Nephron progenitor cell (in vitro differentiated cells): ENCODE data around the gene HAO1.

Experiments used
- DNase-seq: peaks from one replicate; pipeline ENCODE4 v3.0.0; 2021
- H3K27ac Mint-ChIP-seq: 2 replicates; pipeline ENCODE4 v1.8.0; 2021; ENCODE audit warnings: mild to moderate bottlenecking, moderate library complexity, mixed read lengths
- H3K27me3 Mint-ChIP-seq: 2 replicates; pipeline ENCODE4 v1.8.0; 2021; ENCODE audit warnings: mild to moderate bottlenecking, low read depth, mixed read lengths; ENCODE audit not compliant: poor library complexity
- H3K36me3 Mint-ChIP-seq: 2 replicates; pipeline ENCODE4 v1.8.0; 2021; ENCODE audit warnings: low read depth, mixed read lengths
- H3K4me1 Mint-ChIP-seq: 2 replicates; pipeline ENCODE4 v1.8.0; 2021; ENCODE audit warnings: mixed read lengths
- H3K4me3 Mint-ChIP-seq: 2 replicates; pipeline ENCODE4 v1.8.0; 2021; ENCODE audit warnings: mild to moderate bottlenecking, moderate library complexity, mixed read lengths
- H3K9me3 Mint-ChIP-seq: 2 replicates; pipeline ENCODE4 v1.8.0; 2021; ENCODE audit warnings: mild to moderate bottlenecking, moderate library complexity, mixed read lengths
- CTCF ChIP-seq: fragments of 200-600 bp; sonication (generic); IDR thresholded peaks from 2 replicates; pipeline ENCODE4 v1.5.0; 2021; ENCODE audit warnings: antibody characterized with exemption

HAO1 gene

GRCh38 chr20:7977709-7978108 is 37.5 kb upstream of the HAO1 start:
- H3K9me3 Mint-ChIP-seq = no peaks in the 10 kb centered on the region
- DNase-seq = no peak
- no peak overlapping the region for H3K27ac Mint-ChIP-seq
- no peak overlapping the region for H3K4me3 Mint-ChIP-seq
- peaks cover 7% of the 10 kb centered on the region for H3K36me3 Mint-ChIP-seq
- no peaks in the 10 kb centered on the region for H3K27me3 Mint-ChIP-seq
- TF ChIP-seq CTCF = no peak
- no peaks in the 10 kb centered on the region for H3K4me1 Mint-ChIP-seq

DNA sequence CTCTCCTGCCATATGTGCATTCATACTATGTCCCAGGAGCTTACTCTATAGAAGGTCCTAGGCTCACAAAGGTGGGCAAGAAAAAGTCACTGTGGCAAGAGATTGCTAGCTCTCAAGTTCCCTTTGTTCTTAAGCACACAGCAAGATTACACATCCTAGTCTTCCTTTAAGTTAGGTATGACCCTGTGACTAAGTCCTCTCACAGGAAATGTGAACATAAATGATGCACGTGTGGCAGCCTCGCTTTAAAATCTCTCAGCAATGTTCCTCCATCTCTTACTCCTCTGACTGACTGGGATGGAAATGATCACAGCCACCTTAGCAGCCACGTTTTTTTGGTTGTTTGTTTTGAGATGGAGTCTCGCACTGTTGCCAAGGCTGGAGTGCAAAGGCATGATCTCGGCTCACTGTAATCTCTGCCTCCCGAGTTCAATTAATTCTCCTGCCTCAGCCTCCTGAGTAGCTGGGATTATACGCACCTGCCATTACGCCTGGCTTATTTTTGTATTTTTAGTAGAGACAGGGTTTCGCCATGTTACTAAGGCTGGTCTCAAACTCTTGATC is 35.7 kb upstream of the HAO1 start:
- no peak for DNase-seq
- Mint-ChIP-seq H3K4me1 (no peaks in the 10 kb centered on the region), H3K27ac (no peak overlapping the region), H3K36me3 (no peaks in the 10 kb centered on the region), H3K4me3 (no peak overlapping the region), H3K9me3 (no peaks in the 10 kb centered on the region), H3K27me3 (no peaks in the 10 kb centered on the region)
- TF ChIP-seq CTCF = no peak

GRCh38 chr20:7974785-7975435 is 34.7 kb upstream of the HAO1 start:
- DNase-seq = no peak
- no peak overlapping the region for H3K4me3 Mint-ChIP-seq
- no peaks in the 10 kb centered on the region for H3K27me3 Mint-ChIP-seq
- TF ChIP-seq CTCF = no peak
- H3K36me3 Mint-ChIP-seq = no peaks in the 10 kb centered on the region
- no peaks in the 10 kb centered on the region for H3K4me1 Mint-ChIP-seq
- no peaks in the 10 kb centered on the region for H3K9me3 Mint-ChIP-seq
- no peak overlapping the region for H3K27ac Mint-ChIP-seq

DNA sequence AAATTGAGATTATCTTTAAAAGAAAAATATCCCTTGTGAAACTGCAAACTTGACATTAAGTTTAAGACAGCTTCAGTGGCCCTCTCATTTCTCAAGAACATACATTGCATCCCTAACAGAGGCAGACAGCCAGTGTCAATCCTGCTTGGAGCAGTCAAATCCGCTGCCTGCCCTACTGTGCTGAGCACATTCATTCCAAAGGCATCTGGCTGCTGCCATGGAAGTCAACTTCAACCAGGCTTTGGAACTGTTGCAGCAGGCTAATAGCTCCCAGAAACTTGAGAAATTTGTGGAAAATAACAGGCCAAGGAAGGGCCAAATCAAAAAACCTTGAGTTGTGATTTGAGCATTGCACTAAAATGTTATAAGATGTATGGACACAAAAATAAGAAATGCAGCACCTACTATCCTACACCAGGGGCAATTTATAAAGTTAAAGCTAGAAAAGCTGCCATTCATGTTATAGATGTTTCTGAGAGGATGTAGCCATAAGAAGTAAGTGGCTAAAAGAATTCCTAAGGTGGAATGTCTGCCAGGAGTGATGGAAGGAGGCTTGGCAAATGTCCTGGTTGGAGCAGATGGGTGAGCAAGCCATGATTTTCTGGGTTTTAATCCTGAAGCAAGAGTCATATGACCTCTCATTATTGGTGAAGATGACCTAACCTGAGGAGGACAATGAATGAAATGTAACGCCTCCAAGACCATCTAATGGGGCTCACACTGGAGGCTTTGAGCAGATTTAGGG is 31.4 kb upstream of the HAO1 start:
- DNase-seq = no peak
- no peaks in the 10 kb centered on the region for H3K9me3 Mint-ChIP-seq
- H3K27me3 Mint-ChIP-seq = no peaks in the 10 kb centered on the region
- H3K4me3 Mint-ChIP-seq = no peak overlapping the region
- no peaks in the 10 kb centered on the region for H3K4me1 Mint-ChIP-seq
- no peak overlapping the region for H3K27ac Mint-ChIP-seq
- TF ChIP-seq CTCF = no peak
- H3K36me3 Mint-ChIP-seq = no peaks in the 10 kb centered on the region

- Mint-ChIP-seq H3K27me3 (no peaks in the 10 kb centered on the region), H3K4me1 (no peaks in the 10 kb centered on the region), H3K4me3 (no peak overlapping the region), H3K27ac (no peak overlapping the region), H3K9me3 (no peaks in the 10 kb centered on the region), H3K36me3 (no peaks in the 10 kb centered on the region)
- TF ChIP-seq CTCF = no peak
- no peak for DNase-seq
Observed at GRCh38 chr20:7967199-7967844, 27.1 kb upstream of the HAO1 start.
